Measurements from ENCODE around the gene SDR39U1. TPM values are rescaled to one million over a fixed set of nuclear protein-coding genes. Genes with fewer than 3 reads are reported as not detected.
A peak's percentile ranks its signal among the peaks of the same experiment; 100 is the strongest.

Gene SDR39U1
- total RNA-seq, 1 experiment from 2014 or later = 24.7 TPM

DNA sequence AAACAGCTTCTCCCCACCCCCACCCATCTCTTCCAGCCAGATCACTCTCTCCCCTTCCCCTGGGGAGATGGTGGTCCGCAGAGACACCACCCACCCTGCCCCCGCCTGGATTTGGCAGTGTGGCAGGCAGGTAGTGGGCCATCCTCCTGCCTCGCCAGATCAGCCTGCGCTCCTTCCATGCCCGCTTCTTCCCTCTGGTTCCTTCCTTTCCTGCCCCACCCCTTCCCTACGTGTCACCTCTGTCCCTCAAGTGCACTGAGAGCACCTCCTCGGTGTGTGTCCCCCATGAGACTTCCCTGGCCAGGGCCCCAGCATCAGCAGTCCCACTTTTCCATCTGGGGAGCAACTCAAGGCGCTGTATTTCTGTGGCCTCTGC is 43.1 kb downstream of the SDR39U1 start:
- no peak overlapping the region for H3K27ac ChIP-seq (ENCODE audit: low read length)
- DNase-seq (no peak), ATAC-seq (no peak)
- peak overlapping the region; percentile 76 for H2AFZ ChIP-seq (ENCODE audit: low read length)
- TF ChIP-seq EZH2phosphoT487 (IDR thresholded peaks at IDR 0.05; ENCODE audit: borderline replicate concordance, low read length) (no peak), EZH2 (IDR thresholded peaks at IDR 0.05; ENCODE audit: low read length, unreplicated experiment) (no peak)
- TF ChIP-seq, protein P1, sequence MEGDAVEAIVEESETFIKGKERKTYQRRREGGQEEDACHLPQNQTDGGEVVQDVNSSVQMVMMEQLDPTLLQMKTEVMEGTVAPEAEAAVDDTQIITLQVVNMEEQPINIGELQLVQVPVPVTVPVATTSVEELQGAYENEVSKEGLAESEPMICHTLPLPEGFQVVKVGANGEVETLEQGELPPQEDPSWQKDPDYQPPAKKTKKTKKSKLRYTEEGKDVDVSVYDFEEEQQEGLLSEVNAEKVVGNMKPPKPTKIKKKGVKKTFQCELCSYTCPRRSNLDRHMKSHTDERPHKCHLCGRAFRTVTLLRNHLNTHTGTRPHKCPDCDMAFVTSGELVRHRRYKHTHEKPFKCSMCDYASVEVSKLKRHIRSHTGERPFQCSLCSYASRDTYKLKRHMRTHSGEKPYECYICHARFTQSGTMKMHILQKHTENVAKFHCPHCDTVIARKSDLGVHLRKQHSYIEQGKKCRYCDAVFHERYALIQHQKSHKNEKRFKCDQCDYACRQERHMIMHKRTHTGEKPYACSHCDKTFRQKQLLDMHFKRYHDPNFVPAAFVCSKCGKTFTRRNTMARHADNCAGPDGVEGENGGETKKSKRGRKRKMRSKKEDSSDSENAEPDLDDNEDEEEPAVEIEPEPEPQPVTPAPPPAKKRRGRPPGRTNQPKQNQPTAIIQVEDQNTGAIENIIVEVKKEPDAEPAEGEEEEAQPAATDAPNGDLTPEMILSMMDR (conservative IDR thresholded peaks at IDR 0.05; ENCODE audit: low read depth, low read length) = no peak
- no peaks in the 10 kb centered on the region for H3K9me3 ChIP-seq (ENCODE audit: low read length)
- H3K4me2 ChIP-seq (ENCODE audit: low read length) = peak overlapping the region; percentile 78
- no peaks in the 10 kb centered on the region for H3K79me2 ChIP-seq (ENCODE audit: low read length)
- H3K4me1 ChIP-seq (ENCODE audit: insufficient read depth, low read length) = peaks cover 5% of the 10 kb centered on the region; the same call in 1 of the 2 replicates
- no TSS peak for BruUV-seq (replicated peaks)
- intact Hi-C loops (cut with micrococcal nuclease) = no loop called here
- H3K9me2 ChIP-seq (replicated peaks; ENCODE audit: low read length) = no peaks in the 10 kb centered on the region
- ChIA-PET CTCF (no interaction called here), POLR2A (ENCODE audit: unreplicated experiment) (no interaction called here)
- no peaks in the 10 kb centered on the region for H3F3A ChIP-seq (ENCODE audit: low read length, unreplicated experiment)
- H3K9ac ChIP-seq (ENCODE audit: low read length) = no peak overlapping the region
- H3K27me3 ChIP-seq (ENCODE audit: low read length) = no peaks in the 10 kb centered on the region
- no peaks in the 10 kb centered on the region for H3K36me3 ChIP-seq (ENCODE audit: low read depth, low read length)
- H4K20me1 ChIP-seq (ENCODE audit: low read length) = no peaks in the 10 kb centered on the region
- H3K4me3 ChIP-seq (ENCODE audit: low read length) = peak overlapping the region; percentile 64

DNA sequence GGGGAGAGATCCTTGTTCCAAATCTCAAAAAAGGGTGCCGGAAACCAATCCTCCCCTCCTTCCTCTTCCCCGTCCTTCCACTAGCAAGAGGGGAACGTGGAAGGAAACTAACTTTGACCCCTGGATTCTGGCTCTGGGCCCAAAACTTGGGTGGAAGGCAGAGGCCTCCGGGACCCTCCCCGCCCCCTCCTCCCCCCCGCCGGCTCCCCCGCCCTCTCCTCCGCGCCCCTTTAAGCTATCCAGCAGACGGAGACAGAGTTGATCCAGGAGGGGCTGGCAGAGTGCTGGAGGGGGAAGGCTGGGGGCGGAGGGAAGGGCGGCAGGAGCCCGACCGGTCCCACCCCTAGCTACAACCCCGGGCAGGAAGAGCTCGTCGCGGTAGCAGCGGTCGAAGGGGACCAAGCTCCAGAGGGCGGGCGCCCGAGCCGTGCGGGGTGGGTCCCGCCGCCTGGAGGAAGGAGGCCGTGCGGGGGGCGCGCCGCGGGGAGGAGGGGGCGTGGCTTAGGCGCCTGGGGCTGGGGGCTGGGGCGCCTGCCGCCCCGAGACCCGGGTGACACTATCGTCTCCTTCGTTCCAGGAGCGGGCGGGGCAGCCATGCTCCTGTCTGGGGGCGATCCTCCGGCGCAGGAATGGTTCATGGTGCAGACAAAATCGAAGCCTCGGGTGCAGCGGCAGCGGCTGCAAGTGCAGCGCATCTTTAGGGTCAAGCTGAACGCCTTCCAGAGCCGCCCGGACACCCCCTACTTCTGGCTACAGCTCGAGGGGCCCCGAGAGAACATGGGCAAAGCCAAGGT is 43.7 kb downstream of the SDR39U1 start, which contains the start of gene NYNRIN:
NYNRIN (plus strand) TSS at position 351 of the 794 bp plus-strand sequence; CDS start at position 595, 244 bp downstream.
- intact Hi-C loops (cut with micrococcal nuclease) = no loop called here
- CTCF ChIA-PET = no interaction called here
- no TSS peak for BruUV-seq (replicated peaks)
- no peaks in the 10 kb centered on the region for H3K79me2 ChIP-seq (ENCODE audit: low read length)
- ATAC-seq (peak; percentile 48), DNase-seq (no peak)
- H3K4me2 ChIP-seq (ENCODE audit: low read length) = peak within 1 kb of the TSS; percentile 78
- no peak within 1 kb of the TSS for H3K27ac ChIP-seq (ENCODE audit: low read length)
- TF ChIP-seq, protein P1 (conservative IDR thresholded peaks at IDR 0.05; ENCODE audit: low read depth, low read length) = no peak
- TF ChIP-seq EZH2 (IDR thresholded peaks at IDR 0.05; ENCODE audit: low read length, unreplicated experiment) (no peak), EZH2phosphoT487 (IDR thresholded peaks at IDR 0.05; ENCODE audit: borderline replicate concordance, low read length) (no peak)
- H4K20me1 ChIP-seq (ENCODE audit: low read length) = no peaks in the 10 kb centered on the region
- H3K36me3 ChIP-seq (ENCODE audit: low read depth, low read length) = no peaks in the 10 kb centered on the region
- peak within 1 kb of the TSS; percentile 64 for H3K4me3 ChIP-seq (ENCODE audit: low read length)
- H3K9me2 ChIP-seq (replicated peaks; ENCODE audit: low read length) = no peaks in the 10 kb centered on the region
- no peaks in the 10 kb centered on the region for H3F3A ChIP-seq (ENCODE audit: low read length, unreplicated experiment)
- H3K9me3 ChIP-seq (ENCODE audit: low read length) = no peaks in the 10 kb centered on the region
- peak within 1 kb of the TSS; percentile 76 for H2AFZ ChIP-seq (ENCODE audit: low read length)
- POLR2A ChIA-PET (ENCODE audit: unreplicated experiment) = no interaction called here
- peaks cover 9% of the 10 kb centered on the region; the same call in 1 of the 2 replicates for H3K4me1 ChIP-seq (ENCODE audit: insufficient read depth, low read length)
- no peaks in the 10 kb centered on the region for H3K27me3 ChIP-seq (ENCODE audit: low read length)
- H3K9ac ChIP-seq (ENCODE audit: low read length) = no peak within 1 kb of the TSS

DNA sequence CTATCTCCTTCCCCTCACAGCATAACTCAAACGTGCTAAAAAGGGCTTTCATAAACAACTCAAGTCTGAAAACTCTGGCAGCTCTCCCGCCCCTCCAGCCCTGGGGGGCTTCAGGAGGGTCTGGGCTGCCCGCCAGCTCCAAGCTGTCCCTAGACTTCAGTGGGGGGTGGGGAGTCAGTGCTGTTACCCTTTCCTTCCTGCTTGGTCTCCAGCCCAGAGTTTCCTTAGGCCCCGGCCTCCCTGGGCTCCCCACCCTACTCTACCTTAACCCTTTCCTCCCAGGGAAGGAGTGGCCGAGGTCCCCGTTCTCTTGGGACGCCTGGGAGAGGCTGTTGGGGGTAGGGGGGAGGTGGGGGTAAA is 44.3 kb downstream of the SDR39U1 start:
- Histone ChIP-seq H2AFZ (ENCODE audit: low read length) (no peak overlapping the region), H3K9me3 (ENCODE audit: low read length) (no peaks in the 10 kb centered on the region), H3K9ac (ENCODE audit: low read length) (no peak overlapping the region), H3K4me3 (ENCODE audit: low read length) (no peak overlapping the region), H3K36me3 (ENCODE audit: low read depth, low read length) (no peaks in the 10 kb centered on the region), H3F3A (ENCODE audit: low read length, unreplicated experiment) (no peaks in the 10 kb centered on the region), H3K79me2 (ENCODE audit: low read length) (no peaks in the 10 kb centered on the region), H3K4me2 (ENCODE audit: low read length) (no peak overlapping the region), H3K9me2 (replicated peaks; ENCODE audit: low read length) (no peaks in the 10 kb centered on the region), H3K27me3 (ENCODE audit: low read length) (no peaks in the 10 kb centered on the region), H3K27ac (ENCODE audit: low read length) (no peak overlapping the region), H4K20me1 (ENCODE audit: low read length) (no peaks in the 10 kb centered on the region), H3K4me1 (ENCODE audit: insufficient read depth, low read length) (peaks cover 11% of the 10 kb centered on the region; the same call in 1 of the 2 replicates)
- BruUV-seq (replicated peaks) = no TSS peak
- POLR2A ChIA-PET (ENCODE audit: unreplicated experiment) = no interaction called here
- intact Hi-C loops (cut with micrococcal nuclease) = no loop called here
- TF ChIP-seq EZH2phosphoT487 (IDR thresholded peaks at IDR 0.05; ENCODE audit: borderline replicate concordance, low read length) (no peak), EZH2 (IDR thresholded peaks at IDR 0.05; ENCODE audit: low read length, unreplicated experiment) (no peak)
- TF ChIP-seq, protein P1 (conservative IDR thresholded peaks at IDR 0.05; ENCODE audit: low read depth, low read length) = no peak
- DNase-seq = no peak
- ATAC-seq = no peak
- CTCF ChIA-PET = no interaction called here

Measured in PC-3 (cell line).